ENCODE data around the gene VPS41. TPM values are rescaled to one million over a fixed set of nuclear protein-coding genes. Genes with fewer than 3 reads are reported as not detected.

Gene VPS41
- total RNA-seq, 1 experiment from 2014 or later: 98.1 TPM

DNA sequence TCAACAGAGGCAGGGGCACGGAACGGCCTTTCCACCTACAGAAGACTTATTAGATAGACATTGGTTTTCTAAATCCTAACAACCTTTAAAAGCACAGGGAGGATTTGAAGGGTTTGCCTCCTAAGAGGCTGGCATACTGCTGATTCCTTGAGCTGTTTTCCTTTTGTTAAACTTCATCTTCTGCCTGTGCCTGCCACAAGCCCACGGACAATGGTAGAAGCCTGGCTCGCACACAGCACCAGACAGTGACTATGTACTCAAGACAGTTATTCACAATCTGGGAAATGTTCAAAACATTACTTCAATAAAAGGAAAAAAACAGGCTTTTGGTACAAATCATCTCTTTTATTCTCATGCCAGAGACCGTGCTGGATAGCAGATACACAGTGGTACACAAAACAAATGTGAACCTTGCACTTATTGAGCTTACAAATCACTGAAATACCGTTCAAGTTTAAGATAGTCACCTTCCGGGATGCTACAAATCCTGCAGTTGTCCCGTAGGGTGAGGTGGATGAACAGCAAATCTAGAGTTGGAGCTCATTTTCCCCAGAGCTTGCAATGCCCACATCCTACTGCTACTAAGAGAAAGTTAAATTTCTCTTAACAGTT, 63.9 kb downstream of the VPS41 start:
- Histone ChIP-seq H3K27me3 (ENCODE audit: low read length) (no peaks in the 10 kb centered on the region), H2AFZ (ENCODE audit: low read length) (no peak overlapping the region), H3K9ac (ENCODE audit: low read length) (no peak overlapping the region), H3K4me1 (ENCODE audit: low read length) (no peaks in the 10 kb centered on the region), H3K36me3 (ENCODE audit: insufficient read depth, low read length) (no peaks in the 10 kb centered on the region), H4K20me1 (ENCODE audit: insufficient read depth, low read depth, low read length) (peaks cover 12% of the 10 kb centered on the region; the same call in 1 of the 2 replicates), H3K79me2 (ENCODE audit: low read length) (peaks cover 7% of the 10 kb centered on the region; the same call in 1 of the 2 replicates), H3K27ac (ENCODE audit: low read length) (no peak overlapping the region), H3K9me3 (ENCODE audit: low read length) (no peaks in the 10 kb centered on the region), H3K4me3 (ENCODE audit: low read length) (no peak overlapping the region), H3K4me2 (ENCODE audit: low read depth, low read length, poor library complexity, severe bottlenecking) (no peak overlapping the region), H3K9me2 (replicated peaks; ENCODE audit: insufficient read depth, low read length) (no peaks in the 10 kb centered on the region)
- DNase-seq: no peak

DNA sequence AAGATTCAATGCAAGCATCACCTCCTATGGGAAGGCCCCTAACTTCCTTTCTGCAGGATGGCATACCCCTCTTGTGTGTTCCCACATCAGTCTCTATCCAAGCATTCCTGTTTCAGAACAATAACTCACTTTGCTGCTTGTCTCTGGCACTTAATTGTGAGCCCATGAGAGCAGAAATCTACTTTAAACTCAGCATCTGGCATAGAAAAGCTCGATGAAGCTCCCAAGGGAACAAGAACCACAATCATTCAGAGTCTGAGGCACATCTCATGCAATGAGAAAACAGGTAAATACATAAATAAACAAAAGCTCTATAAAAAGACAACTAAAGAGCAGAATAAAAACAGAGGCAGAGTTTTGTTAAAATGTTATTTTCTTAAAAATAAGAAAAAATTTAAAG, 66.2 kb downstream of the VPS41 start:
- no peaks in the 10 kb centered on the region for H3K4me1 ChIP-seq (ENCODE audit: low read length)
- no peak overlapping the region for H3K27ac ChIP-seq (ENCODE audit: low read length)
- H3K36me3 ChIP-seq (ENCODE audit: insufficient read depth, low read length): no peaks in the 10 kb centered on the region
- no peak overlapping the region for H3K4me3 ChIP-seq (ENCODE audit: low read length)
- no peak overlapping the region for H3K4me2 ChIP-seq (ENCODE audit: low read depth, low read length, poor library complexity, severe bottlenecking)
- no peaks in the 10 kb centered on the region for H3K9me3 ChIP-seq (ENCODE audit: low read length)
- no peak overlapping the region for H2AFZ ChIP-seq (ENCODE audit: low read length)
- peaks cover 12% of the 10 kb centered on the region; the same call in 1 of the 2 replicates for H4K20me1 ChIP-seq (ENCODE audit: insufficient read depth, low read depth, low read length)
- DNase-seq: no peak
- no peaks in the 10 kb centered on the region for H3K27me3 ChIP-seq (ENCODE audit: low read length)
- H3K9ac ChIP-seq (ENCODE audit: low read length): no peak overlapping the region
- peaks cover 7% of the 10 kb centered on the region; the same call in 1 of the 2 replicates for H3K79me2 ChIP-seq (ENCODE audit: low read length)
- no peaks in the 10 kb centered on the region for H3K9me2 ChIP-seq (replicated peaks; ENCODE audit: insufficient read depth, low read length)

- Histone ChIP-seq H3K27ac (ENCODE audit: low read length) (no peak overlapping the region), H3K9ac (ENCODE audit: low read length) (no peak overlapping the region)
Measured at GRCh38 chr7:38840736-38841460, 68.1 kb downstream of the VPS41 start.

GRCh38 chr7:38839851-38840250, 69.1 kb downstream of the VPS41 start:
- no peaks in the 10 kb centered on the region for H3K27me3 ChIP-seq (ENCODE audit: low read length)
- H2AFZ ChIP-seq (ENCODE audit: low read length): no peak overlapping the region
- no peaks in the 10 kb centered on the region for H3K36me3 ChIP-seq (ENCODE audit: insufficient read depth, low read length)
- H3K9me2 ChIP-seq (replicated peaks; ENCODE audit: insufficient read depth, low read length): no peaks in the 10 kb centered on the region
- DNase-seq: no peak
- no peak overlapping the region for H3K4me3 ChIP-seq (ENCODE audit: low read length)
- H3K79me2 ChIP-seq (ENCODE audit: low read length): peaks cover 13% of the 10 kb centered on the region; the same call in 1 of the 2 replicates
- no peak overlapping the region for H3K4me2 ChIP-seq (ENCODE audit: low read depth, low read length, poor library complexity, severe bottlenecking)
- no peaks in the 10 kb centered on the region for H3K4me1 ChIP-seq (ENCODE audit: low read length)
- H3K9me3 ChIP-seq (ENCODE audit: low read length): no peaks in the 10 kb centered on the region
- H3K9ac ChIP-seq (ENCODE audit: low read length): no peak overlapping the region
- H4K20me1 ChIP-seq (ENCODE audit: insufficient read depth, low read depth, low read length): no peaks in the 10 kb centered on the region; the same call in 1 of the 2 replicates
- H3K27ac ChIP-seq (ENCODE audit: low read length): no peak overlapping the region

More at GRCh38 chr7:38840736-38841460, 68.1 kb downstream of the VPS41 start:
- Histone ChIP-seq H3K9me3 (ENCODE audit: low read length) (no peaks in the 10 kb centered on the region), H3K4me1 (ENCODE audit: low read length) (no peaks in the 10 kb centered on the region), H3K4me3 (ENCODE audit: low read length) (no peak overlapping the region), H3K36me3 (ENCODE audit: insufficient read depth, low read length) (no peaks in the 10 kb centered on the region), H3K9me2 (replicated peaks; ENCODE audit: insufficient read depth, low read length) (no peaks in the 10 kb centered on the region), H3K27me3 (ENCODE audit: low read length) (no peaks in the 10 kb centered on the region), H3K79me2 (ENCODE audit: low read length) (peaks cover 13% of the 10 kb centered on the region; the same call in 1 of the 2 replicates), H4K20me1 (ENCODE audit: insufficient read depth, low read depth, low read length) (peaks cover 6% of the 10 kb centered on the region; the same call in 1 of the 2 replicates), H2AFZ (ENCODE audit: low read length) (no peak overlapping the region), H3K4me2 (ENCODE audit: low read depth, low read length, poor library complexity, severe bottlenecking) (no peak overlapping the region)
- no peak for DNase-seq

DNA sequence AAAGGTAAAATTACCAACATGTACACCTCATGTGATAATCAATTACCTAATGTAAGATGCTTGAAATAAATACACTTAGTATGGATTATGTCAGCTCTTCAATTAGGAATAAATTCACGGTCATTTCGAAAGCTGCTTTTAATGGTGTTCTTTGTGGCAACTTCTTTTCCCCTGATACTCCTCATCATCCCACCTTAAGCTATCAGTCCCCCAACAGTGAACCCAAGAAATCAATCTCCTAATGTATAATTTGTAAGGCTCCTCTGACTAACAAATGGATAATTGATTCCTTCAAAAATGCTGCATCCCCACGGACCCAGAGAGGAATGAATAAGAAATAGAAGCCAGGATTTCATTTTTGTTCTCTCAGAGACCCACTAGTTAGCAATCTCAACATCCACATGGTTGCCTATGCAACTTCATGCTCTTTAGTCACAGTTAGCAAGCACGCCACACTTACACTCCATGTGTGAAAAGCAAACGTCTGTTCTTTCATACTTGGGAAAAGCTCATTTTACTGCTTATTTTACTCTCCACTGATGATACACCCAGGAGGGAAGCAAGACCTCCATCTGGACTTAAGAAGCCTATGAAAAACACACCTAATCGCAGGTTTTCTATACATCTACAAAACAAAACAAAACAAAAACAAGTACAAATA, 70.1 kb downstream of the VPS41 start:
- Histone ChIP-seq H3K36me3 (ENCODE audit: insufficient read depth, low read length) (no peaks in the 10 kb centered on the region), H3K9me3 (ENCODE audit: low read length) (no peaks in the 10 kb centered on the region), H3K4me3 (ENCODE audit: low read length) (no peak overlapping the region), H3K4me1 (ENCODE audit: low read length) (no peaks in the 10 kb centered on the region), H3K4me2 (ENCODE audit: low read depth, low read length, poor library complexity, severe bottlenecking) (no peak overlapping the region), H3K9me2 (replicated peaks; ENCODE audit: insufficient read depth, low read length) (no peaks in the 10 kb centered on the region), H3K9ac (ENCODE audit: low read length) (no peak overlapping the region), H3K27ac (ENCODE audit: low read length) (no peak overlapping the region), H4K20me1 (ENCODE audit: insufficient read depth, low read depth, low read length) (no peaks in the 10 kb centered on the region), H3K27me3 (ENCODE audit: low read length) (no peaks in the 10 kb centered on the region), H2AFZ (ENCODE audit: low read length) (no peak overlapping the region), H3K79me2 (ENCODE audit: low read length) (peaks cover 13% of the 10 kb centered on the region; the same call in 1 of the 2 replicates)
- DNase-seq: no peak

DNA sequence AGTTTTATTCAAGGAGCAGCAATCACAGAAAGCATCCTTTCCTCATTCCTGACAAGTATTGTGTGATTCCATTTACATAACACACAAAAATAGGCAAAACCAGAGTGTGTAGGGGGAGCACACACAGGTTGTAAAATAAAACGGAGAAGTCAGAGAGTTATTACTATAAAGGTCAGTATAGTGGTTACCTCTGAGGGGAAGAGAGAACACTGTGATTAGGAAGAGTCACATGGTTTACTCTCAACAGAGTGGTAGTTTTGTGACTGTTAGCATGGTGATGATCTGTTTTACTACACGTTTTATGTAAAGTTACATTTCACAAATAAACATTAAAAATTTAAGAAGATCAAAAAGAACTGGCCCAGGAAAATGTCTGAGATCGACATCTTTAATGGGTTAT, 74.6 kb downstream of the VPS41 start:
- Histone ChIP-seq H4K20me1 (ENCODE audit: insufficient read depth, low read depth, low read length) (no peaks in the 10 kb centered on the region), H3K4me3 (ENCODE audit: low read length) (no peak overlapping the region), H3K79me2 (ENCODE audit: low read length) (peaks cover 7% of the 10 kb centered on the region; the same call in 1 of the 2 replicates), H3K36me3 (ENCODE audit: insufficient read depth, low read length) (no peaks in the 10 kb centered on the region), H3K4me2 (ENCODE audit: low read depth, low read length, poor library complexity, severe bottlenecking) (no peak overlapping the region), H3K4me1 (ENCODE audit: low read length) (no peaks in the 10 kb centered on the region), H3K9me2 (replicated peaks; ENCODE audit: insufficient read depth, low read length) (no peaks in the 10 kb centered on the region), H3K27me3 (ENCODE audit: low read length) (no peaks in the 10 kb centered on the region), H3K9ac (ENCODE audit: low read length) (no peak overlapping the region), H3K9me3 (ENCODE audit: low read length) (no peaks in the 10 kb centered on the region), H3K27ac (ENCODE audit: low read length) (no peak overlapping the region), H2AFZ (ENCODE audit: low read length) (no peak overlapping the region)
- DNase-seq: no peak

DNA sequence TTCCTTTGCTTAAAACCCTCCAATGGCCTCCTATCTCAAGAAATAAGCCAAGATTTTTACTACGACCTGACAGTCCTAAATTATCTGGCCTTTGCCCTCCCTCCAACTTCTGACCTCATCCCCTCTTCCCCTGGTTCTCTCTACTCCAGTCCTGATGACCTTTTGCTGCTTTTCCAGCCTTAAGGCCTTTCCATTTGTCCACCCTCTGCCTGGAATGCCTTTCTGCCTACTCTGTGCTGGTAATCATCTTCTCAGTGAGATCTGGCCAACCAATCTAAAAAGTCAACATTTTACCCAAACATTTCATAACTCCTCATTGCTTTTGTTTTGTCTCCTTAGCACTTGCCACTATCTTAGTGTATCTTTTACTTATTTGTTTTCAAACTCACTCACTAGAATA, 75.7 kb downstream of the VPS41 start:
- H3K79me2 ChIP-seq (ENCODE audit: low read length): peaks cover 7% of the 10 kb centered on the region; the same call in 1 of the 2 replicates
- no peak overlapping the region for H3K9ac ChIP-seq (ENCODE audit: low read length)
- H3K4me2 ChIP-seq (ENCODE audit: low read depth, low read length, poor library complexity, severe bottlenecking): no peak overlapping the region
- no peak overlapping the region for H3K4me3 ChIP-seq (ENCODE audit: low read length)
- H3K9me2 ChIP-seq (replicated peaks; ENCODE audit: insufficient read depth, low read length): no peaks in the 10 kb centered on the region
- H3K36me3 ChIP-seq (ENCODE audit: insufficient read depth, low read length): no peaks in the 10 kb centered on the region
- H2AFZ ChIP-seq (ENCODE audit: low read length): no peak overlapping the region
- no peaks in the 10 kb centered on the region for H4K20me1 ChIP-seq (ENCODE audit: insufficient read depth, low read depth, low read length)
- DNase-seq: no peak
- no peaks in the 10 kb centered on the region for H3K9me3 ChIP-seq (ENCODE audit: low read length)
- H3K27ac ChIP-seq (ENCODE audit: low read length): no peak overlapping the region
- H3K27me3 ChIP-seq (ENCODE audit: low read length): no peaks in the 10 kb centered on the region
- no peaks in the 10 kb centered on the region for H3K4me1 ChIP-seq (ENCODE audit: low read length)
